Measurements from ENCODE around the gene TPM2. TPM values are rescaled to one million over a fixed set of nuclear protein-coding genes. Genes with fewer than 3 reads are reported as not detected.

TPM2 gene
- total and polyA plus RNA-seq, 9 of the 15 experiments (the other 6 are each of a cell fraction or from before 2014, with no cell fraction given), result 0.28 to 16.1 (median 4.5) TPM

- TF ChIP-seq DDX20 (tag; IDR thresholded peaks at IDR 0.05; ENCODE audit: low read depth), result no peak
- TF ChIP-seq, protein P1, sequence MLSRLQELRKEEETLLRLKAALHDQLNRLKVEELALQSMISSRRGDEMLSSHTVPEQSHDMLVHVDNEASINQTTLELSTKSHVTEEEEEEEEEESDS (CRISPR knock-in tag; IDR thresholded peaks at IDR 0.05), result no peak
- peak; percentile 97 for TF ChIP-seq ARID1B (IDR thresholded peaks at IDR 0.05)
- no peak for TF ChIP-seq ZNF133 (CRISPR knock-in tag; IDR thresholded peaks at IDR 0.05)
- no peak for TF ChIP-seq MBD1 (CRISPR knock-in tag; IDR thresholded peaks at IDR 0.05)
- TF ChIP-seq CHD2 (IDR thresholded peaks at IDR 0.05; ENCODE audit: low read depth, low read length), result no peak
- TF ChIP-seq NCOA6 (IDR thresholded peaks at IDR 0.05), result no peak
- TF ChIP-seq YY1 (IDR thresholded peaks at IDR 0.05; ENCODE audit: borderline replicate concordance in 1 of 3, control insufficient read depth in 1 of 3, extremely low read depth in 1 of 3, insufficient read depth in 3 of 3, insufficient read length in 1 of 3, insufficient replicate concordance in 2 of 3, low read depth in 1 of 3, low read length in 2 of 3), result no peak
- TF ChIP-seq NFIX (CRISPR knock-in tag; IDR thresholded peaks at IDR 0.05; ENCODE audit: low read depth), result no peak
- no peak; the same call in 1 of the 2 replicates for TF ChIP-seq ZZZ3 (IDR thresholded peaks at IDR 0.05)
- TF ChIP-seq MCM3 (IDR thresholded peaks at IDR 0.05), result no peak
- peak; percentile 41; the same call in 1 of the 2 replicates for TF ChIP-seq EGR1 (conservative IDR thresholded peaks at IDR 0.05)
- peak in 1 of 2 experiments; percentile 72 for TF ChIP-seq NCOA2 (IDR thresholded peaks at IDR 0.05; ENCODE audit: partially characterized antibody in 2 of 2)
- peak; percentile 95 for TF ChIP-seq CBFA2T2 (conservative IDR thresholded peaks at IDR 0.05)
- no peak for TF ChIP-seq SNIP1 (IDR thresholded peaks at IDR 0.05; ENCODE audit: low read depth)
- no peak; the same call in 1 of the 2 replicates for TF ChIP-seq ZNF592 (IDR thresholded peaks at IDR 0.05)
- no peak for TF ChIP-seq SIX5 (IDR thresholded peaks at IDR 0.05; ENCODE audit: borderline replicate concordance in 1 of 2, insufficient read depth in 1 of 2, low read depth in 1 of 2, low read length in 2 of 2)
- no peak for TF ChIP-seq ZNF507 (tag; conservative IDR thresholded peaks at IDR 0.05)
- TF ChIP-seq FIP1L1 (IDR thresholded peaks at IDR 0.05; ENCODE audit: low read depth, low read length, poor library complexity, severe bottlenecking), result no peak
Measured at GRCh38 chr9:35728041-35728971, 38.6 kb upstream of the TPM2 start (continued).
